Chondrocyte (in vitro differentiated cells): ENCODE measurements around the gene INPP4B. TPM values are rescaled to one million over a fixed set of nuclear protein-coding genes. Genes with fewer than 3 reads are reported as not detected.
A peak's percentile ranks its signal among the peaks of the same experiment; 100 is the strongest.

Source experiments
- DNase-seq: peaks from one replicate; pipeline ENCODE4 v3.0.0; 2021; ENCODE audit warnings: mixed read lengths, low spot score
- H3K27ac Mint-ChIP-seq: one replicate; pipeline ENCODE4 v1.8.0; 2021; ENCODE audit warnings: mild to moderate bottlenecking, moderate library complexity, mixed read lengths; ENCODE audit not compliant: unreplicated experiment
- H3K27me3 Mint-ChIP-seq: 2 replicates; pipeline ENCODE4 v1.8.0; 2021; ENCODE audit warnings: low read depth, mixed read lengths
- H3K36me3 Mint-ChIP-seq: 2 replicates; pipeline ENCODE4 v1.8.0; 2021; ENCODE audit warnings: low read depth, mixed read lengths
- H3K4me1 Mint-ChIP-seq: 2 replicates; pipeline ENCODE4 v1.8.0; 2021; ENCODE audit warnings: low read depth, mild to moderate bottlenecking, mixed read lengths
- H3K4me3 Mint-ChIP-seq: one replicate; pipeline ENCODE4 v1.8.0; 2021; ENCODE audit warnings: mild to moderate bottlenecking, moderate library complexity, mixed read lengths; ENCODE audit not compliant: unreplicated experiment
- H3K9me3 Mint-ChIP-seq: 2 replicates; pipeline ENCODE4 v1.8.0; 2021; ENCODE audit warnings: low read depth, mixed read lengths
- CTCF ChIP-seq: fragments of 200-600 bp; sonication (generic); IDR thresholded peaks from 2 replicates; pipeline ENCODE4 v1.5.0; 2021; ENCODE audit warnings: antibody characterized with exemption, mild to moderate bottlenecking, moderate library complexity
- total RNA-seq: library from RNA; stranded (reverse); gene quantifications from 3 replicates; pipeline ENCODE4 v1.2.1, GENCODE V29; 2021

INPP4B gene
- total RNA-seq, 1 donor from 2014 or later, result 30.0 TPM

GRCh38 chr4:142243255-142243654 lies 602.8 kb downstream of the INPP4B start:
- no peak for DNase-seq
- peaks cover 31% of the 10 kb centered on the region for H3K4me1 Mint-ChIP-seq
- no peak overlapping the region for H3K4me3 Mint-ChIP-seq
- peaks cover 8% of the 10 kb centered on the region for H3K36me3 Mint-ChIP-seq
- peaks cover 14% of the 10 kb centered on the region for H3K9me3 Mint-ChIP-seq
- H3K27me3 Mint-ChIP-seq, result no peaks in the 10 kb centered on the region
- TF ChIP-seq CTCF, result no peak
- H3K27ac Mint-ChIP-seq, result no peak overlapping the region

GRCh38 chr4:142242156-142242555 lies 603.9 kb downstream of the INPP4B start:
- H3K4me1 Mint-ChIP-seq, result peaks cover 32% of the 10 kb centered on the region
- H3K27ac Mint-ChIP-seq, result peak overlapping the region; percentile 11

GRCh38 chr4:142238589-142238988 lies 607.5 kb downstream of the INPP4B start:
- Mint-ChIP-seq H3K27ac (no peak overlapping the region), H3K27me3 (no peaks in the 10 kb centered on the region), H3K4me1 (peaks cover 34% of the 10 kb centered on the region), H3K36me3 (peaks cover 1% of the 10 kb centered on the region), H3K4me3 (no peak overlapping the region), H3K9me3 (no peaks in the 10 kb centered on the region)
- TF ChIP-seq CTCF, result no peak
- DNase-seq, result no peak

More at GRCh38 chr4:142242156-142242555, 603.9 kb downstream of the INPP4B start:
- H3K27me3 Mint-ChIP-seq, result no peaks in the 10 kb centered on the region
- peaks cover 6% of the 10 kb centered on the region for H3K36me3 Mint-ChIP-seq
- no peak for TF ChIP-seq CTCF
- DNase-seq, result no peak
- H3K4me3 Mint-ChIP-seq, result no peak overlapping the region
- H3K9me3 Mint-ChIP-seq, result peaks cover 14% of the 10 kb centered on the region

GRCh38 chr4:142236268-142236667 lies 609.8 kb downstream of the INPP4B start:
- Mint-ChIP-seq H3K4me3 (no peak overlapping the region), H3K36me3 (peaks cover 6% of the 10 kb centered on the region), H3K4me1 (peaks cover 15% of the 10 kb centered on the region), H3K9me3 (no peaks in the 10 kb centered on the region), H3K27ac (no peak overlapping the region), H3K27me3 (no peaks in the 10 kb centered on the region)
- no peak for DNase-seq
- no peak for TF ChIP-seq CTCF

GRCh38 chr4:142231787-142232186 lies 614.3 kb downstream of the INPP4B start:
- peaks cover 3% of the 10 kb centered on the region for H3K4me1 Mint-ChIP-seq
- H3K4me3 Mint-ChIP-seq, result no peak overlapping the region
- H3K27me3 Mint-ChIP-seq, result no peaks in the 10 kb centered on the region
- no peaks in the 10 kb centered on the region for H3K9me3 Mint-ChIP-seq
- TF ChIP-seq CTCF, result no peak
- H3K36me3 Mint-ChIP-seq, result peaks cover 7% of the 10 kb centered on the region
- no peak overlapping the region for H3K27ac Mint-ChIP-seq
- DNase-seq, result no peak
